Stimulated activated CD8-positive, alpha-beta memory T cell treated with anti-CD3 and anti-CD28 coated beads, Interleukin-7, amount 100 ng/mL, for 4 hours (primary cell): ENCODE results near the gene SPATA20.
A peak's percentile ranks its signal among the peaks of the same experiment; 100 is the strongest.

Experiments
- DNase-seq, 2 donors: peaks; one replicate each; pipeline ENCODE4 v3.0.0-alpha.2; 2020; ENCODE audit warnings: low read depth in 2 of 2

Gene SPATA20

GRCh38 chr17:50547035-50547735 lies at the start of gene SPATA20:
Gene SPATA20 (plus strand): TSS chr17:50547174. CDS start chr17:50547209, 35 bp downstream.
- DNase-seq = peak; percentile 65 to 73

- DNase-seq = no peak
These were observed 48.7 kb upstream of the SPATA20 start for GRCh38 chr17:50498021-50498874.

GRCh38 chr17:50499270-50499669 lies 47.7 kb upstream of the SPATA20 start:
- DNase-seq = no peak

- no peak for DNase-seq
These were observed 47.3 kb upstream of the SPATA20 start for GRCh38 chr17:50499721-50500120.

GRCh38 chr17:50501054-50501453 lies 45.9 kb upstream of the SPATA20 start:
- no peak for DNase-seq

- no peak for DNase-seq
These were observed 44.5 kb upstream of the SPATA20 start for GRCh38 chr17:50502301-50502990.

GRCh38 chr17:50505591-50506130 lies 41.3 kb upstream of the SPATA20 start:
- no peak for DNase-seq

GRCh38 chr17:50506298-50506697 lies 40.7 kb upstream of the SPATA20 start:
- no peak for DNase-seq

- DNase-seq = peak; percentile 57 to 61
These were observed 39.0 kb upstream of the SPATA20 start, which contains the start of gene MYCBPAP for GRCh38 chr17:50507871-50508572. Gene MYCBPAP (plus strand): TSS chr17:50508439. CDS start chr17:50508675, 236 bp downstream.

GRCh38 chr17:50508573-50509460 lies 38.2 kb upstream of the SPATA20 start:
- no peak for DNase-seq

GRCh38 chr17:50511058-50511457 lies 35.9 kb upstream of the SPATA20 start:
- no peak for DNase-seq

GRCh38 chr17:50513495-50513894 lies 33.5 kb upstream of the SPATA20 start:
- DNase-seq = no peak

- no peak for DNase-seq
These were observed 32.6 kb upstream of the SPATA20 start for GRCh38 chr17:50514388-50514787.

GRCh38 chr17:50514936-50515702 lies 31.9 kb upstream of the SPATA20 start:
- DNase-seq = no peak

- no peak for DNase-seq
These were observed 30.0 kb upstream of the SPATA20 start for GRCh38 chr17:50517011-50517410.

- no peak for DNase-seq
These were observed 29.2 kb upstream of the SPATA20 start for GRCh38 chr17:50517504-50518383.

- DNase-seq = no peak
These were observed 28.5 kb upstream of the SPATA20 start for GRCh38 chr17:50518384-50519023.
